Measurements from ENCODE around the gene ANP32A.

DNA sequence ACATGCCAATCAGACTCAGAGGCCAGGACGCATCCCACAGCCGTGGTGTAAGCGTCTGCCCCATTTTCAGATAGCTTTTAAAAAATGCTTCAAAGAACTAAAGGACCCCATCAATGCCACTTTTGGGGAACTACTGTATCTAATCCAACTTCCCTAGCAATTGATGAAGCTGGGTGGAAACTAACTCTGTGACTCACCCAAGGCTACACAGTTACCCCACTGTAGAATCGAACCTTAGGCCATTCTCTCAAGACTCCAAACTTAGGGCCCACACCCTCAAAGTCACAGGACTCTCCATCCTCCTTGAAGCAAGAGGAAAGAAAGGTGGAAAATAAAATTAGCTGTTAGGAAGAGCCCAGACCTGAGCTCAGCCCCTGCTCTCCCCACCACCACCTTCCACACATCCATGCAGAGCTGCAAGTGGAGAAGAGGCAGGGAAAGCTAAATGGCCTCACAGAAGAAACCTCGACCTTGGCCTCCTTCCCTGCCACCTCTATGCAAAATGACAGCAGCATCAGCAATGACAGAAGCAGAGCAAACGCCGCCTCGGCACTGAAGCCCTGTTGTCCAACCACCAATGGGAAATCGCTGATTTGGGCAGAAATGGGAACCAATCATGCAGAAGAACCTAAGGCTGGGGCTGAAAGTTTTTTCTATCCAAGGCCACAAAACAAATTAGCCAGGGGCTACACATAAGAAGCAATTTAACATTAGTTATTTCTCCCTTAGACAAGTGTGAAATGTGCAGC is 22.2 kb downstream of the ANP32A start:
- TF ChIP-seq, protein P1, sequence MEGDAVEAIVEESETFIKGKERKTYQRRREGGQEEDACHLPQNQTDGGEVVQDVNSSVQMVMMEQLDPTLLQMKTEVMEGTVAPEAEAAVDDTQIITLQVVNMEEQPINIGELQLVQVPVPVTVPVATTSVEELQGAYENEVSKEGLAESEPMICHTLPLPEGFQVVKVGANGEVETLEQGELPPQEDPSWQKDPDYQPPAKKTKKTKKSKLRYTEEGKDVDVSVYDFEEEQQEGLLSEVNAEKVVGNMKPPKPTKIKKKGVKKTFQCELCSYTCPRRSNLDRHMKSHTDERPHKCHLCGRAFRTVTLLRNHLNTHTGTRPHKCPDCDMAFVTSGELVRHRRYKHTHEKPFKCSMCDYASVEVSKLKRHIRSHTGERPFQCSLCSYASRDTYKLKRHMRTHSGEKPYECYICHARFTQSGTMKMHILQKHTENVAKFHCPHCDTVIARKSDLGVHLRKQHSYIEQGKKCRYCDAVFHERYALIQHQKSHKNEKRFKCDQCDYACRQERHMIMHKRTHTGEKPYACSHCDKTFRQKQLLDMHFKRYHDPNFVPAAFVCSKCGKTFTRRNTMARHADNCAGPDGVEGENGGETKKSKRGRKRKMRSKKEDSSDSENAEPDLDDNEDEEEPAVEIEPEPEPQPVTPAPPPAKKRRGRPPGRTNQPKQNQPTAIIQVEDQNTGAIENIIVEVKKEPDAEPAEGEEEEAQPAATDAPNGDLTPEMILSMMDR (IDR thresholded peaks at IDR 0.05): no peak
- no peak for TF ChIP-seq POLR2A (IDR thresholded peaks at IDR 0.05)
